Esophagus mucosa (tissue), 1 donor: Measurements from ENCODE around the gene ZIC2. TPM values are rescaled to one million over a fixed set of nuclear protein-coding genes. Genes with fewer than 3 reads are reported as not detected.
A peak's percentile ranks its signal among the peaks of the same experiment; 100 is the strongest.

ENCODE experiments used
- ATAC-seq: fragments of 200-7000 bp; cut with Tn5 transposase; one replicate; pipeline ENCODE4 v1.9.1; 2020
- total RNA-seq: library from RNA; stranded (reverse); gene quantifications from one replicate; pipeline ENCODE4 v1.2.4, GENCODE V29; 2023
- donor health status: DM: yes; HTN: yes; CAD: no.

ZIC2 gene
- total RNA-seq, 1 donor from 2014 or later = 0.04 TPM

DNA sequence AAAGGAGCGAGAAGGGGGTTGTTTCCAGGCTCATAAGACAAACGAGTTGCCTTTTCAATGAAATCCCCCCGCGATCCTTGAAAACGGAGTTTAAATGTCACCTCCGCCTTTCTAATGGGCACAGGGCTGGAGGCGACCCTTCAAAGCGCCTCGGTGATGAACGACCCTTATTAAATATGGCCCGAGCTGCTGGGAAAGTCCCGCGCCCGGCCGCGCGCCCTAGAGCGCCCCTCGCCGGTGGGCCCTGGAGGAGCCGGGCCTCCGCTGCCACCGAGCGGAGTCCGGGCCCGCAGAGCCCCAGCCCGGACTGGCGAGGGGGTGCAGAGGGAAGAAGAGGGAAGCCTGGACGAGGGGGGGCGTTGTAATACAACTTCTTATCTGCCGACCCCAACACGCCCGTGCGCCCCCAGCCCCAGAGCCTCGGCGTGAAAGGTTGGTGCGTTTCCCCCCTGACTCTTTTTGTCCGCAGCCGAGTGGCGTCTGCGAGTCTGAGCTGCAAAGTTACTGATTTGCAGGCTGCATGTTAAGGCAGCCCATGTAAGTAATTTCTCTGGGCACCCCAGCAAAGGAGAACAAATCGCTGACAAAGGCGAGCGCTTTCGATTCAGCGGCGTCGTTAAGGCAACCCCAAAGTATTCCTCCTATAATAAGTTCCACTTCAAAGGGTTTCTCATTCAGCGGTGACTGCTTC lies 21.9 kb upstream of the ZIC2 start:
- ATAC-seq = no peak

DNA sequence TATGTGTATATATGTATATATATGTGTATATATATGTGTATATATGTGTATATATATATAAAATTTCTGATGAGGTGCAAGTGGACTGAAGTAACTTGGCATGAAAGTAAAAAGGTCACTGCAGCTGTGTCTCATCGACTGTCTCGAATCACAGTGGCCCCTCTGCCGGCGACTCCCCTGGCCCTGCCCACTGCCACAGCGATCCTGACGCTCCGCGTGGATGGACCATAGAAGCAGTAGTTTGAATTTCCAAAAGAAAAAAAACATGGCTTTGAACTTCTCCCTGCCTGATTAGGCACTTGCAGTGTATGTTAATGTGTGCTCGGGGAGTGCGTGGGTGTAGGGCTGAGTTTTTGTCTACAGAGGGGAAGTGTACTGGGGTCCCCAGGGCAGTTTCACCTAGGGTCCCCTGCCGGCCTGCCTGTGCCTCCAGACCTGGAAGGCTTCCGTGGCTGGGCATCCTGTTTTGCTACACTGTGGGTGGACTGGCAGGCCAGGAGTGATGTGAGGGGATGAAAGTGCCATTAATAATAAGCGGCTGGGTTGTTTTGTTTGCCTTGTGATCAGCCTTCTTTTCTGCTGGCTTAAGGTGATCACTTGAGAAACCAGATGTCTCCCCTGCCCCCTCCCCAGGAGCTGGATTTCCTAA lies 20.8 kb upstream of the ZIC2 start:
- ATAC-seq = no peak

DNA sequence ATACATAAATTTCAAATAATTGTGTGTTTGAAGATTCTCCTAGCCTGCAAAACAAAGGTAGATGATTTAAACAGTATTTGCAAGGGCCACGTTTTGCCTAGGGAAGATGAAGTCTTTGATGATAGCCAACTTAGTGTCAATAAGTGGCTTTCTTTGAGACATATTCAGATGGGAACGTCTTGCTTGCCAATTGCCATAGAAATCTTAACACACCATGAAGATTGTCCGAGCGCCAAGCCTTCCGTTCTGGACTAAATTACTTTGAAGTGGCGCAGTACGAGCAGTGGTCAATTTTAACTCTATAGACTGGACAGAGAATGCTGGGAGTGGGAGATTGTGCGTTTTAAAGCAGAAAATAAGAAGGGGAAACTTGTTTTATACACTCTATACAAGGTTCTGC lies 19.9 kb upstream of the ZIC2 start:
- no peak for ATAC-seq

DNA sequence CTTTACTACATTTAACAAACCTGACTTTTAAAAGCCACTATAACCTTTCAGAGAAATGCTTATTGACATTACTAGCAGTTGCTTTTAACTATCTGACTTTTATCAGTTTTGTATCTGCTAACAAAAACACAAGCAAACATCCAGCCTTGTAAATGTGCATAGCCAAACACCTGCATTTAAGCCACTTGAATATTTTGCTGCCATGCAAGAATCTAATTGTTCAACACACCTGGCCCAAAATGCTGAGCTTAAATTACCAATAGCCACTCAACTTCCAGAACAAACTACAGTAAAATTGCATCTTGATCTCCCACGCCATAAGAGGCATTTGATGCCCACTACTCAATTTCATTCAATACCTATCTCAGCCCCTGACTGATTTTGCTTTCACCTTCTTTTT lies 19.3 kb upstream of the ZIC2 start:
- ATAC-seq = no peak

DNA sequence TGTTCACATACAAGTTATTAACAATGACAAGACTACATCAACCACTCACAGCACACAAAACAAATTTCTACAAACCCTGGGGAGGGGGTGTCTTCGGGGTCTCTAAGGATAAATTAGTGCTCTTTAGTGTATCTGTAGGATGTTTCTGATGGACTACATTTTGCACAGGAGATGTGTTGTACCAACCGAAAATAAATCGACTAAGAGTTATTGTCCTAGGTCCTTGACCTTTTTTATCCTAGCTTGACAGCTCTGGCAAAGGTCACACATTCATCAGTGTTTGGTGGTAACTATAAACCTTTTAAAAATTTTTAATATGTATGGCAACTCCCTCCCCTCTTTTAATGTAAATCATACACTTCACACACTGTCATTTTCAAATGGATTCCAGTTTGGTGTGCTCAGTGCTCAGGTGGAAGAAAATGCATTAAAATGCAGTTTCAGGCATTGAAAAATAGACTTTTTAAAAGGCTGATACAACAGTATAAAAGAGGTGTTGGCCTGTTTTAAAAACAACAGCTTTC lies 17.7 kb upstream of the ZIC2 start:
- no peak for ATAC-seq

DNA sequence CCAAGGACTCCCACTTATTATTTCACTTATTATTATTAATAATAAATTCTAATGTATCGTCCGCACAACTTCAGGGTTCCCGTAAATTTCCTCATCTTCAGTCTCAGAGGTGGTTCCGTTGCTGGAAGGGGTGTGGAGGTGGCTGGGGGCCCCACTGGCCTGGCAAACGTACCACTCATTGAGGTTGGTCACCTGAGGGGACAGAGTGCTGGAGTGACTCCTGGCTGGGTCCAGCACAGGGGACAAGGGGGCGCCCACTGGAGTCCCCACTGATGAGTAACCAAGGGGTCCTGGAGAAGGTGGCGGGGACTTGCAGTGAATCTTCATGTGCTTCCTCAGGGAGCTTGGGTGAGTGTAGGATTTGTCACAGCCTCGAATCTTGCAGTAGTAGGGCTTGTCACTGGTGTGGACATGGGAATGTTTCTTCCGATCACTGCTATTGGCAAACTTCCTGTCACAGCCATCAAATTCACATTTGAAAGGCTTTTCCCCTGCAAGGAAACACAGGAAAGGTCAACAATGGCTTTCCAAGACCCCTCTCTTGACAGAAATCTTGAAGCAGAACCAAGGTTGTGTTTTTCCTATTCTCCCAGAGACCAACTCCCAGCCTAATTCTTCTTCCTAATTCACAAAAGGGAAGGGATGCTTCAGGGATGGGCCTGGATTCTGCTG lies 16.1 kb upstream of the ZIC2 start:
- ATAC-seq = no peak

DNA sequence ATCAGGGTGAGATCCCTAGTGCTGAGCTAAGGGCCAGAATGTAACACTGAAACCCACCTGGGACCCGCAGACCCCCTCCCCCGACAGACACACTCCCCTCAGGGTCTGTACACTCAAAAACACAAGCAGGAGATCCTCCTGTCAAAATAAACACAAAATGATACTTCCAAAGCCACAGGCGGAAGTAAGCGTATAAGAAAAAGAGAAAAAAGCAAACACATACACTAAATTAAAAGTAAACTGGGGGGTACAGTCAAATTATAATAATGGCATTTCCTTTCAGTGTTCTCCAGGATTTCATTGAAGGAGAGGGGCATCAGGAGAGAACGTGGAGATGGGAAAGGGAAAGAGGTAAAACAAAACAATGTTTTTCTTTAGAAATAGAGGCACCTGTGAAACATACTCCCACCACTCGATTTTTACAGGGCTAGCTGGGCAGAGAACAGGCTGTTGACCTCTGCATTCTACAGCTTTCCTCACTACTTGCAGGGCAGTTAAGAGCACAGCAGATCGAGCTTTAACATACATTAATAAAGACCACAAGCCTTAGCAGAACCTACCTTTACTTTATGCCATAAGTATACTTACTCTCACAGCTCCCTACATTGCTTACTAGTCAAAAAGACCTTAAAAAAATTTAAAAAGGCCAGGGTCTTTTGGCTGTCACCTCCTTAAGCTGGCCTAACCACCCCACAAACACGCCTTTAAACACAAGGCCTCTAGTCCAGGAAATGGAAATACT lies 15.3 kb upstream of the ZIC2 start:
- ATAC-seq = no peak

DNA sequence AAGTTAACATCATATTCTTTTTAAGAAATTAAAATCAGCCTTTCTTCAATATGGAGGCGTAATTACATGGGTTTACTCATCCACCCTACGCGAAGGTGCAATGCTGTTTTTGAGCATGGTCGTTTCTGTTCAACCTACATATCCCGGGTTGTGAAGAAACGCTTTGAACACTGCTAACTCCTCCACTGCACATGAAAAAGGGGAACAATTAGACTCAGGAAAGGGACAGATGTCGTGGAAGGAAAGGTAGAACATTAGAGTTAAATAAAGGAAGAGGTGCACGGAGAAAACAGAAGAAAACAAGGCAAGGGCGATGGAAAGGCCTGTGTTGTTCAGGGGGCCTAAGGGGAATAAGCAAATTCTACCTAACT lies 14.1 kb upstream of the ZIC2 start:
- no peak for ATAC-seq

DNA sequence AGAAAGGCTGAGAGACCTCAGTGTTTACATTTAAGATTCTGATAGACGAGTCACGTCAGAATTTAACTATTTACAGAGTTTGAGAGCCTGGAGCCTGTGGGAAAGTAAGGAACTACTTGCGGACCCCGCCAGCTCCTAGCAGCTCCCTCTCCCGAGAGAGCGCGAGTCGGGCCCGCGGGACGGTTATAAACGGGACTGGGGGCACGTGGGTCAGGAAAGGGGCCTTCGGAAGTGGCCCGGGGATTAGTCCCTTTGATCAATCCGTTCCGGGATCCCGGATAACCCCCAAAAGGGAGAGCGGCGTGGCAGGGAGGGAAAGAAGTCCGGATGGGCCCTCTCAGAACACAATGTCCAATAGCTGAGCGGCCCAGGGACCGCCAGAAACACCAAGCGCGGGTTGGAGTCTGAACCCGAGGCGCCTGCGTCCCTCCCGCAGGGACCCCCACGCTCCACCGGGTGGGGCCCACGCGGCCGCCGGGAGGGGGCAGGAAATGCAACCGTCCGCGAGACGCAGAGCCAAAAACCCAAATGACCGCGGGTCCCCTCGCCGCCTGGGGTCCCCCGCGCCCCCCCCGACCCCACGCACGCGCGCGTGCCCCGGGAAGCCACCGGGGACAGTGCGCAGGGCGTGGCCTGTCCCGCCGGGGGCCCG lies 13.6 kb upstream of the ZIC2 start:
- no peak for ATAC-seq

DNA sequence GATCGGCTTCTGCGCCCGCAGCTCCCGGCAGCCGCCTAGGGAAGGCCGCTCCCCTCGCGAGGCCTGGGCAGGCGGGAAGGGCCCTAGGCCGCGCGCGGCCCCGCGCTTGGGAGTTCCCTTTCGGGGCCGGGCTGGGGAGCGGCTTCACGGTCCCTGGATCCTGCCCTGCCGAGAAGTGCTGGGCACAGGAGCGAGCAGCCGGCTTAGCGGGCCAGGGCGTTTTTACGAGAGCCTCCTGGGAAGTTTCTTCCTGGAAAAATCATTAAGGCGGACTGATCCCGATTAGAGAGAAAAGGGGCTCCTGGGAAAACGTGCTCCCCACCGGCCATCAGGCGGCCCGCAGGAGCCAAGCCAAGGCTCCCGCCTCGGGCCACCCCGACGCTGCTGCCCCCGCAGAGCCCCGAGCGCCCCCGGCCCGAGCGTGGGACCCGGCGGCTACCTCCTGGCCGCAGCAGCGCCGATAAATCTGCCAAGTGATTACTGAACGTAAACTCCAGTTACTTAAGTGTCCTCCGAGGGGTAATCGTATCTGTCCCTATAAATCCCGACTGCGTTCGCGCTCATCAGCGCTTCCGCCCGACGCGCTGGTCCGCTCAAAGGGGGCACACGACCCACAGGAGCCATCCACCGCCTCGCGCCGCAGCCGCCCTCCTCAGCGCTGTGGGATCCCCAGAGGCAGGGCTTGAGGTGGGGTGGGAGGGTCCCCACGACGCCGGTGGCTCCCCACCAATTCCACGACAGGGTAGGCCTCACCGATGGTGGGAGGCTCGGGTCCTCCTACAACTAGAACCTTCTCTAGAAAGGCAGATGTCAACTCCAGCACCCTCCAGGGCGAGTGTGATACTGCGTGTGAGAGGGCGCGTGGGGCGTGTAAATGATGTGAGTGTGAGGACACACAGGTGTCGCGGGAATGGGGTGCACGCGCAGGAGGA lies 12.8 kb upstream of the ZIC2 start:
- ATAC-seq = peak; percentile 83

DNA sequence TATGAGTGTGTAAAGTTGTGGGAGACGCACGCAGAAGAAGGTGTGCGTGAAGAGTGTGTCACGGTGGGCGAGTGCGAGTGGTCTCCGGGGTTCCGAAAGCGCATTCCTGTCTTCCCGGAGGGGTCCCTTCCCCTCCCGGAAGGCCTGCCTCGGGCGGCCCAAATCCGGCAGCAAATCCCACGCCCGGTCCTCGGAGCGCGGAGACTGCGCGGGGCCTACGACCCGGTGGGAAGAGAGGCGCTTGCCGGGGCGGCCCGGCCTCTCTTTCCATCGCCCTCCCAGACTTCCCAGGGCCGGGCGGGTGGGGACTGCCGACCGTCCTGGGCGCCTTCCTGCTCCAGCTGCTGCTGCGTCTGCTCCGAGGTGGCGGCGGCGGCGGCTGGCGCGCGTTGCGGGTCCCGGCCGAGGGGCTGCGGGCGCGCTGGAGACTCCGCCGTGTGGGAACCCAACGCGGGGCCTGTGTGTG lies 12.1 kb upstream of the ZIC2 start:
- ATAC-seq = no peak

DNA sequence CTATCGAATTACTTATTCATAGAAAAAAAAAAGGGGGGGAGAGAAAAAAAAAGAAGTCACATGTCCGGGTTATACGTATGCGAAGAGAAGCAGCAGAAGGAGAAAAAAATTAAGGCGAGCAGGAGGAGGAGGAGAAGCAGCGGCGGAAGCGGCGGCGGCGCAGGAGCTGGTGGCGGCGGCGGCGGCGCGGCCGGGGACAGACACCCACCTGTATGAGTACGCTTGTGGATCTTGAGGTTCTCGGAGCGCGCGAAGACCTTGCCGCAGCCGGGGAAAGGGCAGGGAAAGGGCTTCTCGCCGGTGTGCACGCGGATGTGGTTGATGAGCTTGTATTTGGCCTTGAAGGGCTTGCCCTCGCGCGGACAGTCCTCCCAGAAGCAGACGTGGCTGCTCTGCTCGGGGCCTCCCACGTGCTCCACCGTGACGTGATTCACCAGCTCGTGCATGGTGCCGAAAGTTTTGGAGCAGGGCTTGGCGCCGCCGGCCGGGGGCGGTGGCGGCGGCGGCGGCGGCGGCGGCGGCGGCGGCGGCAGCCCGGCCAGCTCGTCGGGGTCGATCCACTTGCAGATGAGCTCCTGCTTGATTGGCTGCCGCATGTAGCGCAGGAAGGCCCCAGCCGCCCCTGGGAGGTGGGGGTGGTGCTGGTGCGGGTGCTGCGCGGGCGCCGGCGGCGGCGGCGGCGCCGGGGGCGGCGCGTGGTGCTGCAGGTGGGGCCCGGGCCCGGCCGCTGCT lies 11.5 kb upstream of the ZIC2 start:
- peak; percentile 47 for ATAC-seq

DNA sequence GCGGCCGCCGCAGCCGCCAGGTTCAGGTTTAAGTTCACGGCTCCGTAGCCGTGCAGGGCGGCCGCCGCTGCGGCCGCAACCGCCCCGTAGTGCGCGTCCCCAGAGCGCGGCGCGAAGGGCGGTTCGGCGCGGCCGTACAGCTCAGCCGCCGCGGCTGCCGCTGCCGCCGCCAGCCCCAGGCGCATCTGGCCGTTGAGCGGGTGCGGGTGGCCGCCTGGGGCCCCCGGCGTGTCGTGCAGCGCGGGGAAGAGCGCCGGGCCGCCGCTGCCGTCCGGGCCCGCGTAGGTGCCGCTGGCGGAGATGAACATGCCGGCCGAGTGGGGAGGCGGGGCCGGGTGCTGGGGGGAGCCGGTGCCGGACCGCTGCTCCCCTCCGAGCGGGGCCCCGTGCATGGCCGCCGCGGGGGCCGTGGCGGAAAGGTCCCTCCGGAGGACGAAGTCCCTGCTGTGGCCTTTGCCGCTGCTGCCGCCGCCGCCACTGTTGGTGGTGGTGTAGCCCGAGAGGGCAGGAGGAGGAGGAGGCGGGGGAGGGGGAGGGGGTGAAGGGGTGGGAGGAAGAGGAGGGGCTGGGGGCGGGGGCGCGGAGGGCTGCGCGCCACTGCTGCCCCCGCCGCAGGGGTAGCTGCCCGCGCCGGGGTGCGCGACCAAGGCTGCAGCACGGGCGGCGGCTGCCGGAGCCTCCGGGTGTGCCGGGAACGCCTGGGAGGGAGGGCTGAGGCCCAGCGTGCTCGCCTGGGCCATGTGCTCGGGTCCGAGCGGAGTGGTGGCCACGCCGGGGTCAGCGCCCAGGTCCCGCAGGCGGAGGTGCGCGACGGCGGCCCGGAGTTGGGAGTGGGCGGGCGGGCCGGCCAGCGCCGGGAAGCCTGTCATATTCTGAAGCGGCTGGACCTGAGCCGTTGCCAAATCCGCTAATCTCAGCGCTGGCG lies 10.7 kb upstream of the ZIC2 start:
- ATAC-seq = peak; percentile 29

DNA sequence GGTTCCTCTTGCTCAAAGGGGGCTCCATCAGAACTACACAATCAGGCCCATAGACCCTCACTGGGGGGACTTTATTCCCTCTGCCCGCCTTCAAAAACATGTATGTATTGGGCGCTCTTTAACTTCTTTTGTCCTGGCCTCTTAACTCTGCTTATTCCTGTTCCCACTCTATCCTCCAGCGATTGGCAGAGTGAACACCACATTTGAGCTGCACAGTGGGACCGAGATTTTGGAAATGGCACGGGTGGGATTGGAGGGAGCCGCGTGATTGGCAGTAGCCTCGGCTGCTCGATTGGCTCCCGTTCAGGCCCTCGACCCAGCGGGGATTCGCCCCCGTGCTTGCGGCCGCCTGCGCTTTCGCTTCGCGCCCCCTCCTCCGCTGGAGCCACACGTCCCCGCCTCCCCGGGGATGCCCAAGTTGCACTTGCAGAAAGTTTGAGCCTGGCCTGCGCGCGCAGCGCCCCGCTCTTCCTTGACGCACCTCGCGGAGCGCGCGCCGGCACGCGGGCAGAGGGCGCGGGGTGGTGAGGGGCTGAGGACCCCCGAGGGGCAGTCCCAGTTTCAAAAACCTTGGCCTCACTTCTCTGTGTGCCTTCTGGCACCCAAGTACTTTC lies 9.9 kb upstream of the ZIC2 start, which contains the start of gene ZIC5:
Gene ZIC5, minus strand, starts transcription at position 192 of the 614 bp plus-strand sequence. Its CDS starts 164 bp downstream, at position 28.
- no peak for ATAC-seq

DNA sequence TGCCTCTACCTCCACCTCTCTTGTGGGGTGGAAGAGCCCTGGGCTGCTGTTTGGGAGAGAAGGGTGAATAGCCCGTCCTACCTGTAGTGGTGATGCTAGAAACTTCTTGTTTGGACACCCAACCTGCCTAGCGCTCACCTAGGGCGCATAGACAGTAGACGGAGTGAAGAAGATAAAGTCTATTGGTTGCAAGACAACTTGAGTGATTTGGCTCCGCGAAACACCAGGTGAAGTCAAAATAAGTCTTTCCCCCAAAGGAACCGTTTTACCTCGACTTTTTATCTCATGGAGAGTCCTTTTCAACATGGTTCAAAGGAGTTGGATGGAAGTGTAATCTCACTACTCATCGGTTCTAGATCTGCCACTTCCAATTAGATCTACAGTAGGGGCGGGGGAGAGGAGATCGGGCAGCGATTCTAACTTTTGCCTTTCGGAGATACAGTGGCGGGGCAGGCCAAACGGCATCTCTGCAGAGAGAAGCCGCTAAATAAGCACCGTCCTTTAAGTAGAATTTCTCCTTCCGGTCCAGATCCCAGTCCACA lies 9.3 kb upstream of the ZIC2 start:
- no peak for ATAC-seq

DNA sequence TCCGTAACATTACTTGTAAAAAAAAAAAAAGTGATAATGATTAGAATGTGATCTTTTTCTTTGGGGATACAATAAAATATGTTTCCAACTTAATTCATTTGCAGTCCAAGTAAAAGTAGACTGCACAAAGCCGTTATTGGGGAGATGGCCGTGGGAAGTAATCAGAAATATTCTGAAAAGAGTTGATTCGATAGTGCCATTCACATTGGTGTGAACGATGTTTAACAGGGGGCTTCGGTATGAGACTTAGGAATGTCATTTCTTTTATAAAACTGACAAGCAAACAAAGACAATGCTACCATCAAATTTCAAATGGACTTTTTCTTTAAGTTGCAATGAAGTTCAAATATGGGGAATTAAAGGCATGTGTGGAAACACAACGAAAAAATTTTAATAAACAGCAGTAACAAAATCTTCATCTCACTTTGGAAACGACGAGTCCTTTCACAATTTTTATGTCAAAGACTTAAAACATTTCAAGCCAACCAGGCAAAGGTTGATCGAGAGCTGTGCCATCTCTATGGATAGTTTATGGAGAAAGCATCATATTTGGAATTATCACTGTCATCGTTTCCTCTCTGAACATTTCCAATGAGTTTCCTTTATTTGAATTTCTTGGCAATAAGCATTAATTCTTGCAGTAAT lies 8.3 kb upstream of the ZIC2 start:
- no peak for ATAC-seq

DNA sequence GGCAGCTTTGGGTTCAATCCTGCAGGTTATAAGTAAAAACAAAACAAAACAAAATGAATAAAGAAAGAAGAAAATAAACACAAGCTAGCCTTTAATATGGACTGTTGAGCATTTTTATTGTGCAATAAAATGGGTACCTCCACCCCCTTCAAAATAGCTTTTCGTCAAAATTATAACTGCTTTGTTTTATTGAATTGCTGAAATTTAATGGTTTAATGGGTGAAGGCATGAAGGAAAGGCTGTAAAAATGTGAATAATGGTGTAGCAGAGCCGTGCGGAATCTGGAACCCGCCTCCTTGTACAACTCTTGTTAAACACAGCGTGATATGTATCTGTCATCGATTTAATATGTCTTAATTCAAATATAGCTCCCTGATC lies 7.8 kb upstream of the ZIC2 start:
- no peak for ATAC-seq
